NCI-H1417 (cell line): ENCODE measurements around the gene GHDC.

Experiments
- DNase-seq, 3 experiments: peaks; one replicate each; lab custom pipeline; 2025; lab: John Stamatoyannopoulos, UW

The GHDC gene

DNA sequence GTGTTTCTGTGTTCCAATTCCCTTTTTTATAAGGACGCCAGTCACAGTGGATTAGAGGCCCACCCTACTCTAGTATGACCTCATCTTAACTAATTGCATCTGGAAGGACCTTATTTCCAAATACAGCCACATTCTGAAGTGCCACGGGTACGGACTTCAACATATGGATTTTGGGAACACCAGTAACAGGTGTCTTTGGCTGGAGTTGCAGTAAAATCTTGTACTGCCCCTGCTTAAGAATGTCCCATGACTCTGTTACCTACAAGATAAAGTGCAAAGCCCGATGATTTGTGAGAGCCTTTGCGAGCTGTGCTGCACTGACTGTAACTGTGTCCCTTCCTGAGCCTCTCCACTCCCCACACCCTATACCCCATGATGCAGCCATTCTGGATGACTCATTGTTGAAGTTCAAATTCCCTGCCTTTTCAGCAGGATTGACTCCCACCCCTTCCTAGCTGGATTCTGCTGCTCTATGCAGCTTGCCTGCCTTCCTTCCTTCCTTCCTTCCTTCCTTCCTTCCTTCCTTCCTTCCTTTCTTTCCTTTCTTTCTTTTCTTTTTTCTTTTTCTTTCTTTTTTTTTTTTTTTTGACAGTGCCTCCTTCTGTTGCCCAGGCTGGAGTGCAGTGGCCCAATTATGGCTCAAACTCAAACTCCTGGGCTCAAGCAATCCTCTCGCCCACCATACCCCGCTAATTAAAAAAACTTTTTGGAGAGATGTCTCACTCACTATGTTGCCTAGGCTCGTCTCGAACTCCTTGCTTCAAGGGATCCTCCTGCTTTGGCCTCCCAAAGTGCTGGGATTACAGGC lies 11.2 kb downstream of the GHDC start:
- peak in 1 of 3 experiments; percentile 21 for DNase-seq

DNA sequence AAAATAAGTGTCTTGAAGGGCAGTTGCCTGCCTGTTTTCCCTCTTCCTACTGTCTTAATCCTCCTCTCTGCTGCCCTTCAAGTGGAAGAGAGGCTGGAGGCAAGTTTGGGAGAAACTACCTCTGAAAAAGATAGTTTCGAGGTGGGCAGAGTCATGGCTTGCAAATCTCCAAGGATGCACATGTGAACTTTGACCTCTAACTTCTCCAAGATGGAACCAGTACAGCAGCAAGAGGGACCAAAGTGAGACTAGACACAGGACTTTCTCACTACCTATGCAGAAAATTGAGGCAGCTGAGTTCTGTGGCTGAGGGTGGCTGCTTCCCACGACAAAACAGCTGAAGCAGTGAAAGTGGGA lies 12.5 kb downstream of the GHDC start:
- DNase-seq = no peak

DNA sequence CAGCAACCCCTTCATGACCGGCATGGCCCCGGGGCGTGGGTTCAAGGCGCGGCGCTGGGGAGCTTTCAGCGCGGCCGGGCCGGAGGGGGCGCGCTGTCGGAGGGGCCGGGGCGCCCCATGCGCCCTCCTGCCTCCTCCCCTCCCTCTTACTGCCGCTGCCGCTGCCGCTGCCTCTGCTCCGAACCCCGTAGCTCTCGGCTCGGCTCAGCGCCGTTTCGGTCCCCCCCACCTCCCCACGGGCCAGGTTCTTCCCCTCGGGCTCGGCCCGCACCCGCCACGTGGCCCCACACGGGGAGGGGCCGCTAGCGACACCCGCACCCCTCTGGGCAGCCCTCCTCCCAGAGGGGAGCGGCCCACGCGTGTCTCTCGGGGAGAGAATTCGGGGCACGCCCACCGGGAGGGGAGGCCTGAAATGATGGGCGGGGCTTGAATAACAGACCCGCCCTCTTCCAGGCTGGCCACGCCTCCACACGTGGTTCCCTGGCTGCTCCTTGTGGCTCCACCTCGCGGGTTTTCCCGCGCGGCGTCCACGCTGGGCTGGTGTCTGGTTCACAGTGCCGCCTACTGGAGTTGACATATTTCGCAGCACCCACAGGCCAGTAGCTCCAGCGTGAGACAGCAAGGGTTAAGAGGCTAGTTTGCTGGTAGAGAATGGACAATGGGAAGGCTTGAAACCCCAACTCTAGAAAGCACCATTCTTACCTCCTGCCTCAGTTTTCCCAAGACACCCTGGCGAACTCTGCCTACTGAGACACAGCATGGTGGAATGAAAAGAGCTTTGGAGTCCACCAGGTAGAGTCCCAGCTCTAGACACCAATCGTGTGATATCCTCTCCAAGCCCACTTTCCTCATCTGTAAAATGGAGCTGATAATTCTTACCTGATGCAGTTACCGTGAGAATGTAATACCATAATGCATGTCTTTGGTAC lies 13.1 kb downstream of the GHDC start, which contains the start of gene KCNH4:
KCNH4 (minus strand) TSS at position 221 of the 929 bp plus-strand sequence; CDS start at position 24, 197 bp downstream.
- DNase-seq = peak; percentile 84 to 92 (median 89)

DNA sequence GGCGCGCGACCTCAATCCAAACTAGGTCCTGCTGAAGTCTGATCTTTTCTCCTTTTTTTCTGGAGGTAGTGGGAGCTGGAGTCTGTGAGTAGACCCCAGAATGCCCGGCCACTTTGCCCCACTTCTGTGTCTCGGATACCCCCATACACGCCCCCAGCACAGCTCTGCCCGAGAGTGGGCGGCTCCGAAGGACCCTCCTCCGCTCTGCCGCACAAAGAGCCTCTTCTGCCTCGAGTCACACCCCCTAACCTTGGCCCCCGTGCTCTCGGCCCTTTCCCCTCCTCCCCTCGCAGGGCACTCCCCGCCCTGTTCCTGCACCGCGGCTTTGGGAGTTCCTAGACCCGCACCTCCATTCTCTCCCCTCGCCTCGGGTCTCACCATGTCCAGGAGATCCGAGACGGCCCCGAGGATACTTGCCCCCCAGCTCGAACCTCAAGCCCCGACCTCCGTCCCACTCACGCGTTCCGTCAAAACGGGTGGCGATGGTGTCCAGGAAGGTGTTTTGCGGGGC lies 13.8 kb downstream of the GHDC start:
- peak; percentile 7 to 53 (median 45) for DNase-seq

DNA sequence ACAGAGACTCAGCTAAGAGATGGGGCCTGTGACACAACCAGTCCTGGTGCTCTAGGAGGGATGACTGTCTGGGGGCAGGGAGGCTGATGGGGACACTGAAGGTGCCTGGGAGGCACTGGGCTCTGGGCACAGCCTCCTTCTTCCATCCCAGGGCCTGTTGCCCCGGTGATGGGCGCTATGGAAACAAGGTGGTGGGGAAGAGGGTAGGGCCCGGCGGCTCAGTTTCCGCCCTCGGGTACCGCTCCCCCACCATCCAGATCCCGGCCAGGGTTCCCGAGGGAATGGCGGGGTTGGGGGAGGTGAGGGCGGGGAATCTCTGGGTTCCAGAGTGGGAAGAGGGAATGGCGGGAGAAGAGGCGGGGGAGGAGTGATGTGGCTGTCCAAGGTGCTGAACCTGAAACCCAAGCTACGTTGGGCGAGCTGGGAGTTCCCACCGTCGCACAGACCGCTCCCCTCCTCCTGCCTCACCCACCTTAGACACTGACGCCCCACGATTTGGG lies 14.3 kb downstream of the GHDC start:
- DNase-seq = peak; percentile 69 to 85 (median 80)

DNA sequence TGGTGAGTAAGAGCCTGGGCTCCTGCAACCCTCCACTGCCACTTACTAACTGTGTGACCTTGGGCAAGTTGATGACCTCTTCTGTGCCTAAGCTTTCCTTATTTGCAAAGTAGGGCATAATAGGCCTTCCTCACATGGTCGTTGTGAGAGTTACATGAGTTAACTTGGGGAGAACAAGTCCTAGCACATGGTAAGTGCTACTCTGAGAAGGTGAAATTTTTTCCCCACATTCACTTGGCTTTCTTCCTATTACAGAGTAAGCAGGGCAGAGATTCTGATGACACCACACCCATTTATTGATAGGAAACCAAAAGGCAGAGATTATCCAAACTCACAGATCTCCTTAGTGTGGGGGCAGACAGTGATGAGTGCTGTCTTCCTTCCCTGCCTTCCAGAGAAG lies 15.0 kb downstream of the GHDC start:
- DNase-seq = no peak

DNA sequence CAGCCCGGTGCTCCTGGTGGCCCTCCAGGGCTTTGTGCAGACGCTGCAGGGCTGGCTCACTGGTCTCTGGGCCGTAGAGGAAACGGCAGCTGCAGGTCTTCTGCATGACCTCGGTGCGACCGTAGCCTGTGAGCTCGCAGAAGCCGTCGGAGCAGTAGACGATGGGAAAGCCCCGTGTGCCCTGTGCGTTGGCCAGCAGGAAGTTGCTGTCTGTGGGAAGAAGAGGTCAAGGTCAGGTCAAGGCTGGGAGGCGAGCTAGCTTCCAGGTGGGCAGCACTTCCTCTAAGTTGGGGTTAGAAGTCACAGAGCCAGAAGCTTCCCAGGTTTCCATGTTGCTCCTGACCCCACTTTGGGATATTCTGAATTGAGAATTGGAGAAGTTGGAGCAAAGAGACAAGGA lies 15.5 kb downstream of the GHDC start:
- no peak for DNase-seq

DNA sequence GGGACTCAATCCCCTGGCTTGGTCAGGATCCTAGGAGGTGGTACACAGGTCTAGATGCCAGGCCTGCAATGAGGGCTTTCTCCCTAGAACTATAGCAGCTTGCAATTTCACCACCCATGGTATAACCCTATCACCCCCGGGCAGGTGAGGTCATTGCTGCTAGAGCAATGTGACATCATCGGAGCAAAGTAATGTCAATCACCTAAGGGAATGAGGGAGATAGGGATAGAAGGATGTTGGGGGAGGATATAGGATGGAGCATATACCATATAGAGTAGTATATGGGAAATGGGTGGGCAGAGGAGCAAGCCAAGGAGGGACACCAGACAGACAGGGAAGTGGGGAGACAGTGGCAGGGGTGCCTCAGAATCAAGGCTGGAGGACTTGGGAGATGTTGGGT lies 16.6 kb downstream of the GHDC start:
- DNase-seq = no peak

DNA sequence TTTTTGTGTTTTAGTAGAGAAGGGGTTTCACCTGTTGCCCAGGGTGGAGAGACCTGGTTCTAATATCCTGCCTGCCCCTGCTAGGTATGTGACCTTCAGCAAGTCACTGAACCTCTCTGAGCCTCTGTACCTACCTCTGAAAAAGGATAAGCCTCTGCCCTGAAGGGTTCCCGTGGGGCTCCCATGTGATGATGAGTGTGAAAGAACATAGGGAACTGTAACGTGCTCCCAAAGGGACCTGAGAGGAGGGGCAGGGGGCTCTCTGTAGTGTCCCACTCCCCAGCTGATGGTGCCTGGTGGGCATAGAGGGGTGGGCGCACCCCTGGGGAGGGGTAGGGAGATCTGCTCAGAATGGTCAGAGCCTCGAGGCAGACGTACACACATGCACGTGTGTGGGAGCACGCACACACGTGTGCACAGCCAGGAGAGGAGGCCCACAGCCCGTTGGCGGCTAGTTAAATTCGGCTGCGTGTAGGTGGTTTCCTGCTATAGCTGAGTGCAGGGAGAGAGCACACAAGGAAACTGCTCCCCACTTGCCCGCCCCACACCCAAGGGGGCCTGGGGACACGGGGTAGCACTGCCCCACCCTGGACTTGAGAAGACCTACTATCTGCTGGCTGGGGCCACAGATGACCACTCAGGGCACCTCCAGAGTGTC lies 20.0 kb downstream of the GHDC start:
- DNase-seq = no peak

DNA sequence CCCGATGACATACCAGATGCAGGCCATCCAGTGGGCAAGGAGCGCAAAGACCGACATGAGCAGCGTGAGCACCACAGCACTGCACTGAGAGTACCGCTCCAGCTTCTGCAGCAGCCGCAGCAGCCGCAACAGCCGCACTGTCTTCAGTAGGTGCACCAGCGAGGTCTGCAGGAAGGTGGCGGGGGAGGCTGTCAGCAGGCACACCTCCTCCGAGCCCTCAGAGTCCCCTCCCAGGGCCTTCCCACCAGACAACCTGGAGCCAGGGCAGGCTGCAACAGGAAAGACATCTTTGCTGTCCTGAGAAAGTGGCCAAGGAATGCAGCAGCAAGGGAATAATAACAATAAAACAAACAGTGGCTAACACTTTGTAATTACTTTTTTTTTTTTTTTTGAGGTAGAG lies 22.5 kb downstream of the GHDC start:
- DNase-seq = no peak

DNA sequence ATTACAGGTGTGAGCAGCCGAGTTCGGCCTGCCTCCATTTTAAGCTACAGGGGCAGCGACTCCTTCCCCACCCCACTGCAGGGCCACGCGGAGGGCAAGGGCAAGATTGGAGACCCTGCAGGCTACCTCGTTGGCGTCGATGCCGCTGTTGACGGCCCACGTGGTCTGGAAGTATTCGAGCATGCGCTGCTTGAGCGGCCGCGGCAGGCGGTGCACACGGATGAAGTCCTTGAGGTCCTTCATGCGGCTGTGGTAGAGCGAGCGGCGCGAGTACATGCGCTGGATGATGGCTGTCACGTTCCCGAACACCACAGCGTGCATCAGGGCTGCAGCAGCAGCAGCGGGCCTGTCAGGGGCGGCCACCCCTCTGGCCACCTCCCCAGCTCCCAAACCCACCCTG lies 24.9 kb downstream of the GHDC start:
- no peak for DNase-seq

DNA sequence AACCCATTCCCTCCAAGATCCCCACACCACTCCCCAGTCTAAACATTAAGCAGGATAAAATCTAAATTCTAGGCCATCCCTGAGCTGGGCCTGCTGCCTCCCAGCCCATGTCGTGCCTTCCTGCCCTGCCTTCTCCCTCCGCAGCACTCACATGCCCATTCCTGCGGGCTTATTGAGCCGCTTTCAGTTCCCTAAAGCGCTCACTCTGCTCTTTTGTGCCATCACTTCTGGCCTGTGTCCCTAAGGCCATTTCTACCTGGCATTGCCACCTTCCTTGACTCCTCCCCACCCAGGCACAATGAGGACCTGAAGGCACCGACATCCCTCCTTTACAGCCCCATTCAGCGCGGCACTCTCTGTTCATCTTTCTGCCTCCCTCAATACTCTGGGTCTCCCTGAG lies 26.5 kb downstream of the GHDC start:
- no peak for DNase-seq

DNA sequence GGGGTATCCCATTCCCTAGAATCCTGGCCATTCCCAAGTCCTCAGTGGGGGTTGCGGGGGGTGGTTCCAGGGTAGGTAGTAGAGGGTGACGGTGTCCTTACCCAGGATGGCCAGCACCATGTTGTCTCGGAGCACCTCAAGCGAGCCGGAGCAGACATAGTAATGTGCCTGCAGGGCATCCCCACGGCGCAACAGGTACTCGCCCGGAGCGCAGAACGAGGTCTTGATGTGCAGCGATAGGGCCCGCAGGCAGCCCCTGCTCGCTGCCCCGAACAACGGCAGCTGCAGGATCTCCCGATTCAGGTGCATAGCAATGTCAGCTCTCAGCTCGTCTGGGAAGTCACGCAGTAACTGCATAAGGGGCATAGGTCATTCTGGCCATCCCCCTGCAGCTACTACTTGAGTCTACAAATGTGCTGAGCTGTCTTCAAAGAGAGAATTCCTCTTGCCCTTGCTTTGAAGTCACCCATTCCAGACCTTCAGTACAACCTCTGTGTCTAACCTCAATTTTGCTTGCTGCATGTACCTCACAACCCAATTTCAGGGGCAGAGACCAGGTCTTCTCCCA lies 28.0 kb downstream of the GHDC start:
- DNase-seq = no peak

DNA sequence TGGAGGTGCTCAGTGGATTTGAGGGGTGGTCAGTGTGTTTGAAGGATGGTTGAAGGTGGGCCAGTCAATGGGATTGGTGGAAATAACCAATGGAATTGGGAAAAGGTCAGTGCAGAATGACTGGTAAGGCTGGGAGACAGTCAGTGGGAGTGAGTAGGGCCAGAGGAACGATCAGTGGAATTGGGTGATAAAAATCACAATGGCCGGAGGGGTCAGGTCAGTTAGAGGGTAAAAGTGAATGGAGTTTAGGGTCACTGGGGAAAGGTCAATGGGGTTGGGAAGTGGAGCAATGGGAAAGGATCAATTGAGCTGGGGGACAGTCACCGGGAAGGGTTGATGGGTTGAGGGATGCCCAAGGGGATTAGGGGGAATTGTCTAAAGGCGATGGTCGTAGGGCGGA lies 28.5 kb downstream of the GHDC start:
- no peak for DNase-seq

DNA sequence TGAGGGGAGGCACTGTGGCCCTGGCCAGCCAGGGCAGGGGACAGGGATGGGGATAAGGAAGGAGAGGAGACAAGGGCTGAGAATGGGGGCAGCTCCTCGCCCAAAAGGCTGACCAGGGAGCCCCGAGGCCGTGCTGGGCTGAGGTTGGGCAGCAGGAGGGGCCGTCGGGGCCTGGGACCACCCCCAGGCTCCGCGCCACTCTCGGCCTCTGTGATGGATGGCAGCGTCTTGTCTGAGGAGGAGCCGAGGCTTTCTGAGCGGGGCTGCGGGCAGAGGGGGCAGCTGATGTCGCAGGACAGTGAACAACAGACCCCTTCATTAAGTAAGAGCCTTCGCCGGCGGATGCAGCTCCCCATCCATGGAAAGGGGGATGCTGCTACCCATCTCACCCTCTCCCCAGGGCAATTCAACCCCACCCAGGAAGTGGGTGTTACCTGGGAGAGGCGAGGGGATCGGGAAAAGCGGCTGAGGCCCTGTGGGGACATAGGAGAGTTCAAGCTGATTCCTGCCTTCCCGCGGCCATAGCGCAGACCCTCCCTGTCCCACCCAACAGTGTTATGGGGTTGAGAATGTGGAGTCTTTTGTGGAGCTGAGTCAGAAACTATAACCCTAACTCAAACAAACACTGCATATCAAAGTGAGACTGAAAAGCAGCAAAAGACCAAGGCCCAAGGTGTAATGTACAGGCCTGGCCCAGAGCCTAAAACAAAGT lies 30.4 kb downstream of the GHDC start:
- no peak for DNase-seq

DNA sequence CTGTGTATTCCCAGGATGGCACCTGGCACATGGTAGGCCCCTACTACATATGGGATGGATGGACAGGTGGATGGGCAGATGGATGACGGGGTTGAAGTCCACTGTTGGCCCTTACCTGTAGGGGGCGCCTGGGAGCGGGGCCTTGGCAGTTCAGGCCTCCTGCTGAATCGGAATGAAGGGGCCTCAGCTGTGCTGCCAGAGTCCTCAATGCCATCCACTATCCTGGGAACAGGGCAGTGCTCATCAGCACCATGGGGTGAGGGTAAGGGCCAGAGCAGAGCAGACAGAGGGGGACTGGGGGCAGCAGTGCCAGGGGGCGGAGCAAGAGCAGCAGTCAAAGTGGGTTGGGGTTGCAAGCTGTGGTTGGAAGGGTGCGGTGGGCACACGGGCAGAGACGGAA lies 31.2 kb downstream of the GHDC start:
- no peak for DNase-seq

DNA sequence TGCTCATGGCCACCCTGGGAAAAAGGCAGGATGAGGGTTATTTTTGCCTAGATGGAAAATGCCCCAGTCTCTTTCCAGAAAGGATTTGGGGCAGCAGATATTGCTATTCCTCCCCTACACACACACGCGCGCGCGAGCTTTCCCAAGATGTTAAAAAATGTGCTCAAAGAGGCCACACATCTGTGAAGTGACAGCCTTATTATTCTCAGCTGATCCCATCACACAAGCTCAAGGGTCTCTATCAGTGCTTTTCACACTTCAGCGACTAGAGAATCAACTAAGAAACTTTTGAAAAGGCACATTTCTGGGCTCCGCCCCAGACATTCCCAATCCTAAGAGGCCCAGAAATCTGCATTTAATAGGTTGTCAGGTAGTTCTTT lies 33.8 kb downstream of the GHDC start:
- DNase-seq = no peak

DNA sequence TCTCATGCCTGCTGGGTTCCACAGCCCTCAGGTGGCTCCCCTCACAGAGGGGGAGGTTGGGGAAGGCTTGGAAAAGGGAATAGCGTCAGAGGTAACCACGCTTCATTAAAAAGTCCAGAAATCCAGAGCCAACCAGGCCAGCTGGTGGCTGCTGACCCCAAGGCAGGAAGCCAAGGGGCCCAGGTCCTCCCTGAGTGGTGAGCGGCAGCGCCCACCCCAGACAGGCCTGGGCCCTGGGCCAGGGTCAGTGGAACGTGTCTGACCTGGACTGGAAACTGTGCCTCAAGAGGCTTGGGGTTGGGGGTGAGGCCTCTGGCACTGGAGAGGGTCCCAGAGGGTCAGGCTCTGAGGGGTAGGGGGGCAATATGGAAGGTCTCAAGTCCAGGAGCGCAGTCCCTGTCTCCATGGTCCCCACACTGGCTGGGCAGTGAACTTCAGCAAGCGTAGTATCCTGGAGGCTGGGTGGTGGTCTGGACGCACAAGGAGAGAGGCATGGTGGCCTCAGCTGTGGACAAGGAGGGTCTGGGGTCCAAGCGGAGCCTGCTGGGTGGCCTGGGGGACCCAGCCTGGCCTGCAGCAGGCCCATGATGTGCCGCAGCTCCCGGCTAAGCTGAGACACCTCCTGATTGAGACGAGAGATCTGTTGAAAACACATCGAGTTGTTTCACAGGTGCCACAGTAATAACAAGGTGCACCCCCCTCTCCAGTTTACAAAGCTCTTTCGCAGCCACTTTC lies 34.3 kb downstream of the GHDC start:
- no peak for DNase-seq

DNA sequence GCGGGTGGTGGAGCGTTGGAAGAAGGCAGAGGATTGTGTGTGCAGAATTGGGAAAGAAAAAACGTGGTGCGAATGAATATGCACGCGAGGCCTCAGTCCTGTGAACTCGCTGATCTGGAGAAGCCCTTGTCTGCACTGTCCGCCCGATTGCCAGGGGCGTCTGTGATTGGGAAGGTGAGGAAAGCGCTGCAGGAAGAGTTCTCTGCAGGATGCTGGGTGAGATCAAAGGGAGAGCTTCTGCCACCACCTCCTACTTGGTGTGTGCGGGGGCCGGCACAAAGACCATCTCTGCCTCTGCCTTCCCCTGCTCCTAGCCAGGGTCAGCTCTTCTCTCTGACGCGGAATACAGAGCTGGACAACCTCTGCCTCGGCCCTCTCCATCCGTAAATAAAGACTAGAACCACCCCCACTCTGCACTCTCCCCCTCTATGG lies 38.7 kb downstream of the GHDC start:
- peak in 1 of 3 experiments; percentile 46 for DNase-seq
